GM18505 (cell line): ENCODE data around the gene EFNA3.
"Not testable (repeated sequence)": the region's sequence is repeated elsewhere in the genome, so short reads cannot be mapped to it uniquely, and the experiment has no call there.

Source experiments
- ATAC-seq: cut with Tn5 transposase; IDR thresholded peaks from one replicate; pipeline ENCODE4 v1.9.1; 2021; ENCODE audit not compliant: unreplicated experiment
- POLR2A ChIP-seq: IDR thresholded peaks from 4 replicates; pipeline ENCODE4 v1.6.1; 2011; ENCODE audit warnings: borderline replicate concordance; ENCODE audit not compliant: insufficient read depth, insufficient read length; ENCODE audit errors: extremely low read depth

EFNA3 gene

GRCh38 chr1:155107309-155108264 lies 28.9 kb downstream of the EFNA3 start:
- ATAC-seq = no peak
- TF ChIP-seq POLR2A = no peak

- no peak for ATAC-seq
- TF ChIP-seq POLR2A = no peak
Observed at GRCh38 chr1:155108296-155108695, 29.7 kb downstream of the EFNA3 start.

- ATAC-seq = no peak
- no peak for TF ChIP-seq POLR2A
Observed at GRCh38 chr1:155110381-155110780, 31.7 kb downstream of the EFNA3 start.

GRCh38 chr1:155110826-155111225 lies 32.2 kb downstream of the EFNA3 start:
- no peak for ATAC-seq
- no peak for TF ChIP-seq POLR2A

DNA sequence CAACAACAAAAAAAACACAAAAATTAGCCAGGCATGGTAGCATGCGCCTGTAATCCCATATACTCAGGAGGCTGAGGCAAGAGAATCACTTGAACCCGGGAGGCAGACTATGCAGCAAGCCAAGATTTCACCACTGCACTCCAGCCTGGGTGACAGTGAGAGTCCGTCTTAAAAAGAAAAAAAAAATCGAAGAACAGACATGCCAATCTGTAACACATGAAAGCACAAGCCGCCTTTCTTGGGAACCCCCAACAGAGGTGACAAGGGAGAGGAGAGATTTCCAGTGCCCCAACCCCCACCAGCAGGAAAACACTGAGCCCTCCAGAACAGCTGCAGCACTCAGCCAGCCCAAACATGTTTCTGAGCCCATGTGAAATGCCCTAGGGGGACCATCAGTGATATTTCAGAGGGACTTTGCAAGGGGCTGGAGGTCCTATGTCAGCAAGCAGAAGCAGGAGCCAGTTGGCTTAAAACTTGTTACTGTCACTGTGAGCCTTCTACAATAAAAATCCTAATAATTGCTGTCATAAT lies 34.9 kb downstream of the EFNA3 start:
- no peak for TF ChIP-seq POLR2A
- no peak for ATAC-seq

- no peak for ATAC-seq
- TF ChIP-seq POLR2A = no peak
Observed at GRCh38 chr1:155116113-155116764, 37.6 kb downstream of the EFNA3 start.

GRCh38 chr1:155117610-155118009 lies 39.0 kb downstream of the EFNA3 start:
- ATAC-seq = no peak
- no peak for TF ChIP-seq POLR2A

- not testable (repeated sequence) for ATAC-seq
Observed at GRCh38 chr1:155118090-155118489, 39.5 kb downstream of the EFNA3 start.

DNA sequence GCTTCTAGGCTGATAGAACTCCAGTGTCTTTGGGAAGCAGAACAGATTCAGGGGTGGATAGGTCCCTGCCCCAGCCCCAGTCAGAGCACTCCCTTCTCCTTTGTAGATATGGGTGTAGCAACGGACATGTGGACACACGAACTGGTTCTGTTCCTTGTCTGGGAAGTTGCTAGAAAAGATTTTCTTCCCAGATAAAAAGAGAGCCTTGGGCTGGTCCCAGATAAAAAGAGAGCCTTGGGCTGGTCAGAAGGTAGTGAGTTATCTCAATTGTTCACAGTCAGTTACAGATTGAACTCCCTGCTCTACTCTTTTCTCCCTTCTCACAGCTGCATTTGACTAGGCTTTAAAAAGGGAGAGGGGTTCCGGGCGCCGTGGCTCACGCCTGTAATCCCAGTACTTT lies 41.6 kb downstream of the EFNA3 start:
- TF ChIP-seq POLR2A = no peak
- no peak for ATAC-seq

DNA sequence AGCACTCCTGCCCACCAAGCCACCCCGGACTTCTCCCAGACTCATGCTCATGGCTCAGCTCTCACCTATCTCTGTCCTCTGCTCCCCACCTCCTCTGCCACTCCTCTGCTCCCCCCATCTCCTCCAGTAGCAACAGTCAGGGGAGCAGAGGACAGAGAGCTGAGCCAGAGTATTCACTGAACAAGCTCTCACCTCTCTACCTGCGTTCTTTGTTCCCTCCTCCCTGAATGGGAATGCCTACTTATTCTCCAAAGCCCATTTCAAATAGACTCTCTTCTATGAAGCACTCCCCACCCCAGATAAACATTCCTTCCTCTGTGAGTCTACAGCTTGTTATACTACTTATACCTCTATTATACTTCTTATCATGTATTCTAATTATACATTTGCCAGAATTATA lies 42.6 kb downstream of the EFNA3 start:
- ATAC-seq = no peak
- no peak for TF ChIP-seq POLR2A

GRCh38 chr1:155122308-155122707 lies 43.7 kb downstream of the EFNA3 start:
- TF ChIP-seq POLR2A = no peak
- no peak for ATAC-seq

DNA sequence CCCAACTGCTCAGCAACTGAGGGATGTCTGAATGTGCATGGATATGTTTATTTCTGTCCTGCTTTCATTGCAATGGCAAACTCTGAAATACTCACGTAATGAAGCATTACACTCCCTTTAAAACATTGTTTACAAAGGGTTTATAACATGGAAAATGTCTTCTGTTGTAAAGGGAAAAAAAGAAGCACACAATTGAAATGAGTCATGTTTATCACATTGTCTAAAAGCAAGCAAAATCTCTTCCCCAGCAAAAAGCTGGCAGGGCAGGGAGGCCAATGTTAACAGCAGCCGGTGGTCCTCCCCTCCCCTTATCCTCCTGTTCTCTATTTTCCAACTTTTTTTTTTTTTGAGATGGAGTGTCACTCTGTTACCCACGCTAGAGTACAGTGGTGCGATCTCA lies 45.2 kb downstream of the EFNA3 start:
- ATAC-seq = no peak
- no peak for TF ChIP-seq POLR2A

DNA sequence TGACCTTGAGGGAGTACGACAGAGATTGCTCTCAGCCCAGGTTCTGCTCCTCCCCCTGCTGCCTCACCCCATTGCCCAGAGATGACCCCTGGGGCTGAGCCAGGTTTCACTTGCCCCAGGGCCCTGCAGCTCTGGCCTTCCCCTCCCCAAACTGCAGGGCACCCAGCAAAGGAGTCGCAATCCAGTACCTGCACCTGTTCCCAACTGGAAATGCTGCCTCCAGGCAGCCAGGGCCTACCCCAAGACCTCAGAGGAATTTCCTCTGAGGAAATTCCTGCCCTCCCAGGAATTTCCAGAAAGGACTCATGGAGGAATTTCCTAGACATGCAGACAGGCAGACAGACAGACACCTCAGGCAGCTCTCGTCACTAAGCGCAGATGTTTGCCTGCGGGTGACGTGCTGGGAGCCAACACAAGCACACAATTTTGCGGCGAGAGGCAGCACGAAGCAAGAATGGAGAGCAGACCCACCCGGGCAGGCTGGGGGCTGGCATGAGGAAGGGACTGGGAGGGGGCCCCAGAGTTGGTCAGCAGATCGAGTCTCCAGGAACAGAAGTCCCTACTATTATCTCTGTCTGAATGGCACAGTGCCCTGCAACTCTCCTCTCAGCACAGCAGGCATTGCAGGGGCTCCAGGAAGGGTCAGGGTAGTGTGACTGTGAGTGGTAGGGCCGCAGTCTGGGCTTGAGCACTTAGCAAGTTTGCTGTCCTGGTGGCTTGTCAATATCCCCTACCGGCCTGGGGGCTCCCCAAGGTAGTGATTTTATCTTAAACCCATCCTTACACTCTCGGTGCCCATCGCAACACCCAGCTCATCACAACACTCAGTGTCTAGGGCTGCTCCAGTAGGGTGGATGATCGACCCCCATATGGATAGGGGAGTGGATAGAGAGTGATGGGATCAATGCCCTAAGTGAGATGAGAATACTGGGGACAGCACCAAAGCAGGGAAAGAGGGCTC lies 46.1 kb downstream of the EFNA3 start:
- no peak for ATAC-seq
- TF ChIP-seq POLR2A = no peak
